DOHH2 (cell line): ENCODE data around the gene UNC119B.

ENCODE experiments used
- H3F3A ChIP-seq: fragments of 200-600 bp; sonication (generic), shearing (Covaris generic); 2 replicates; pipeline ENCODE4 v1.6.0; 2016; ENCODE audit warnings: antibody characterized with exemption, mild to moderate bottlenecking; ENCODE audit not compliant: control insufficient read depth, insufficient read depth
- H3K27ac ChIP-seq: fragments of 200-600 bp; sonication (generic); 2 replicates; pipeline ENCODE4 v1.5.1; 2014; ENCODE audit warnings: low read depth, mild to moderate bottlenecking, low read length, moderate library complexity
- H3K27me3 ChIP-seq: fragments of 200-600 bp; sonication (generic); 2 replicates; pipeline ENCODE4 v1.6.1; 2014; ENCODE audit warnings: mild to moderate bottlenecking, low read length, mixed read lengths; ENCODE audit not compliant: control insufficient read depth
- H3K36me3 ChIP-seq: fragments of 200-600 bp; sonication (generic); 2 replicates; pipeline ENCODE4 v1.6.1; 2014; ENCODE audit warnings: mild to moderate bottlenecking, low read length, moderate library complexity, mixed read lengths; ENCODE audit not compliant: control insufficient read depth
- H3K4me1 ChIP-seq: fragments of 200-600 bp; sonication (generic); 2 replicates; pipeline ENCODE4 v1.6.1; 2014; ENCODE audit warnings: mild to moderate bottlenecking, low read length, mixed read lengths; ENCODE audit not compliant: control insufficient read depth
- H3K4me2 ChIP-seq: fragments of 200-600 bp; sonication (generic); 2 replicates; pipeline ENCODE4 v1.6.0; 2014; ENCODE audit warnings: mild to moderate bottlenecking, low read length, moderate library complexity
- H3K4me3 ChIP-seq: fragments of 200-600 bp; sonication (generic); 2 replicates; pipeline ENCODE4 v1.5.1; 2014; ENCODE audit warnings: mild to moderate bottlenecking, low read length, mixed read lengths
- H3K79me2 ChIP-seq: fragments of 200-600 bp; sonication (generic); 2 replicates; pipeline ENCODE4 v1.6.1; 2014; ENCODE audit warnings: mild to moderate bottlenecking, low read length, mixed read lengths; ENCODE audit not compliant: control insufficient read depth
- H3K9me2 ChIP-seq: fragments of 200-600 bp; sonication (generic); replicated peaks from 2 replicates; pipeline ENCODE4 v1.6.1; 2014; ENCODE audit warnings: mild to moderate bottlenecking, low read length, mixed read lengths; ENCODE audit not compliant: control insufficient read depth
- H3K9me3 ChIP-seq: fragments of 200-600 bp; sonication (generic); 2 replicates; pipeline ENCODE4 v1.6.1; 2014; ENCODE audit warnings: antibody characterized with exemption, low read length, mixed read lengths; ENCODE audit not compliant: control insufficient read depth, insufficient read depth
- H4K20me1 ChIP-seq: fragments of 200-600 bp; sonication (generic); 2 replicates; pipeline ENCODE4 v1.6.0; 2014; ENCODE audit warnings: low read depth, mild to moderate bottlenecking, antibody characterized with exemption, low read length, moderate library complexity; ENCODE audit not compliant: control insufficient read depth, insufficient read depth
- EZH2phosphoT487 ChIP-seq: fragments of 200-600 bp; sonication (generic); IDR thresholded peaks from 2 replicates; pipeline ENCODE4 v1.6.1; 2017; ENCODE audit warnings: borderline replicate concordance, mild to moderate bottlenecking, antibody characterized with exemption, low read length, moderate library complexity, mixed read lengths
- TF ChIP-seq, protein P1 (sequence below): fragments of 200-600 bp; sonication (generic); IDR thresholded peaks from one replicate; pipeline ENCODE4 v1.5.1; 2014; ENCODE audit warnings: antibody characterized with exemption, mild to moderate bottlenecking, low read depth, low read length; ENCODE audit not compliant: poor library complexity, severe bottlenecking

Gene UNC119B

GRCh38 chr12:120760349-120761254 is 50.3 kb downstream of the UNC119B start:
- H3K79me2 ChIP-seq: no peaks in the 10 kb centered on the region
- no peaks in the 10 kb centered on the region for H3K27me3 ChIP-seq
- H3K4me3 ChIP-seq: no peak overlapping the region
- H3K9me3 ChIP-seq: no peaks in the 10 kb centered on the region
- no peaks in the 10 kb centered on the region for H4K20me1 ChIP-seq
- TF ChIP-seq EZH2phosphoT487: no peak
- TF ChIP-seq, protein P1, sequence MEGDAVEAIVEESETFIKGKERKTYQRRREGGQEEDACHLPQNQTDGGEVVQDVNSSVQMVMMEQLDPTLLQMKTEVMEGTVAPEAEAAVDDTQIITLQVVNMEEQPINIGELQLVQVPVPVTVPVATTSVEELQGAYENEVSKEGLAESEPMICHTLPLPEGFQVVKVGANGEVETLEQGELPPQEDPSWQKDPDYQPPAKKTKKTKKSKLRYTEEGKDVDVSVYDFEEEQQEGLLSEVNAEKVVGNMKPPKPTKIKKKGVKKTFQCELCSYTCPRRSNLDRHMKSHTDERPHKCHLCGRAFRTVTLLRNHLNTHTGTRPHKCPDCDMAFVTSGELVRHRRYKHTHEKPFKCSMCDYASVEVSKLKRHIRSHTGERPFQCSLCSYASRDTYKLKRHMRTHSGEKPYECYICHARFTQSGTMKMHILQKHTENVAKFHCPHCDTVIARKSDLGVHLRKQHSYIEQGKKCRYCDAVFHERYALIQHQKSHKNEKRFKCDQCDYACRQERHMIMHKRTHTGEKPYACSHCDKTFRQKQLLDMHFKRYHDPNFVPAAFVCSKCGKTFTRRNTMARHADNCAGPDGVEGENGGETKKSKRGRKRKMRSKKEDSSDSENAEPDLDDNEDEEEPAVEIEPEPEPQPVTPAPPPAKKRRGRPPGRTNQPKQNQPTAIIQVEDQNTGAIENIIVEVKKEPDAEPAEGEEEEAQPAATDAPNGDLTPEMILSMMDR: no peak
- peaks cover 21% of the 10 kb centered on the region for H3K36me3 ChIP-seq
- peaks cover 12% of the 10 kb centered on the region for H3K4me1 ChIP-seq
- no peaks in the 10 kb centered on the region; the same call in 1 of the 2 replicates for H3F3A ChIP-seq
- H3K9me2 ChIP-seq: no peaks in the 10 kb centered on the region
- H3K27ac ChIP-seq: no peak overlapping the region
- no peak overlapping the region for H3K4me2 ChIP-seq

DNA sequence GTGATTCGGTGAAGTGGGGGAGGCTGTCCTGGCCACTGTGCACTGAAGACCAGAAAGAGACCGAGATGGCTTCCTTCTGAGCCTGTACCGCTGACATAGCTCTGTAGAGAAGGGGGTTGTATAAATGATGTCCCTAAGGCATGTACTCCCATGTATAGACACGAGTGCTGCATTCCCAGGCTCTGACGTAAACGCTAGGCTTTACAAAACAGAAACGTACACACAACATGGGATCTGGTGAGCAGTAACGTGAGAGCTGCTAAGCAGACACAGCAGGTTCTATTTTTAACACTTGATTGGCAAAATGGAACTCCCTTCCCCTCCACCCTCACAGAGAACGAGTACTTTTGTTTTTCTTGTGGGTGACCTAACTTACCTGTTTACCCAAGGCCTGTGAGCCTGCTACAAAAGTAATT is 51.3 kb downstream of the UNC119B start:
- peaks cover 21% of the 10 kb centered on the region for H3K4me1 ChIP-seq
- TF ChIP-seq, protein P1: no peak
- TF ChIP-seq EZH2phosphoT487: no peak
- no peaks in the 10 kb centered on the region; the same call in 1 of the 2 replicates for H3K79me2 ChIP-seq
- no peak overlapping the region for H3K27ac ChIP-seq
- no peaks in the 10 kb centered on the region for H3K9me2 ChIP-seq
- H3K36me3 ChIP-seq: peaks cover 28% of the 10 kb centered on the region
- no peak overlapping the region for H3K4me2 ChIP-seq
- H4K20me1 ChIP-seq: no peaks in the 10 kb centered on the region
- no peaks in the 10 kb centered on the region for H3K9me3 ChIP-seq
- no peaks in the 10 kb centered on the region for H3K27me3 ChIP-seq
- H3K4me3 ChIP-seq: no peak overlapping the region
- H3F3A ChIP-seq: peaks cover 4% of the 10 kb centered on the region; the same call in 1 of the 2 replicates

DNA sequence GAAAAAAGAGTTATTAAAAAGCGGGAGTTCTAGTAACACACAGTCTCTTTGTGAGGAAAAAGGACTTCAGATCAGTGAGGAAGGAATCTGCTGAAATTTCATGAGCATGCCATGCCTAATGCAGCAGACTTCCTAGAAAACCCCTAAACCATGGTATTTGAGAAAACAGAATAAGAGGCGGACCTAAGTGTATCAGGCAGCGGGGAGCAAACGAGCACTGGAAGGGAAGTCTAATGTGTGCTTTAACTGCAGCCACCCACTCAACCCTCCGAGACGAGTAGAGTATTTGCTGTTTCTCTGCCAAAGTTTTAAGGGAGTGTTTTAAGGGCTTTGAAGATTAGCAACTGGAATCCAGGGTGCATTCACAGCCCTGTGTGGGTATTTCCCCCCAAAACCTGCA is 51.8 kb downstream of the UNC119B start:
- peaks cover 26% of the 10 kb centered on the region for H3K4me1 ChIP-seq
- H3K27me3 ChIP-seq: no peaks in the 10 kb centered on the region
- H3K9me3 ChIP-seq: no peaks in the 10 kb centered on the region
- H3K9me2 ChIP-seq: no peaks in the 10 kb centered on the region
- no peak overlapping the region for H3K4me3 ChIP-seq
- H3F3A ChIP-seq: peaks cover 4% of the 10 kb centered on the region; the same call in 1 of the 2 replicates
- no peak for TF ChIP-seq EZH2phosphoT487
- TF ChIP-seq, protein P1: no peak
- H3K4me2 ChIP-seq: no peak overlapping the region
- peaks cover 2% of the 10 kb centered on the region; the same call in 1 of the 2 replicates for H3K79me2 ChIP-seq
- no peak overlapping the region for H3K27ac ChIP-seq
- H4K20me1 ChIP-seq: no peaks in the 10 kb centered on the region
- peaks cover 34% of the 10 kb centered on the region for H3K36me3 ChIP-seq
